Activated gamma-delta T cell (primary cell): Measurements from ENCODE around the gene KRT73.

Experiments used
- DNase-seq: peaks from one replicate; lab custom pipeline; 2025; lab: John Stamatoyannopoulos, UW

KRT73 gene

DNA sequence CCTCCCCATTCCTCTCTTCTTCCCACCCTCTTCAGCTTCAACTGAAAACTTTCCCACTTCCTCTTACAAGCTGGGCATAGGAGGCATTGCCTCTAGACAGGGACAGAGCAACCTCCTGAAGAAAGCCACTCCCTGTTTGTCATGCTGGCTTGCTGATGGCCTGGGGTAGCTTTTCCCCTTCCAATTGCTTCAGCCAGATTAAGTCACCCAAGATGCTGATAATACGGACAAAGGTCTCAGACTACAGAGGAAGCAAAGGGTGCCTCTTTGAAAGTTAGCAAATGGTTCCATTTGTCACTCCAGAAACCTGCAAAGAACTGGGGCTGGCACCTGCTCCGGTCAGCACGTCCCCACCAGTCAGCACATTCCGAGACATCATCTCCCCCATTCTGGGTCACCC, 27.6 kb upstream of the KRT73 start:
- no peak for DNase-seq

DNA sequence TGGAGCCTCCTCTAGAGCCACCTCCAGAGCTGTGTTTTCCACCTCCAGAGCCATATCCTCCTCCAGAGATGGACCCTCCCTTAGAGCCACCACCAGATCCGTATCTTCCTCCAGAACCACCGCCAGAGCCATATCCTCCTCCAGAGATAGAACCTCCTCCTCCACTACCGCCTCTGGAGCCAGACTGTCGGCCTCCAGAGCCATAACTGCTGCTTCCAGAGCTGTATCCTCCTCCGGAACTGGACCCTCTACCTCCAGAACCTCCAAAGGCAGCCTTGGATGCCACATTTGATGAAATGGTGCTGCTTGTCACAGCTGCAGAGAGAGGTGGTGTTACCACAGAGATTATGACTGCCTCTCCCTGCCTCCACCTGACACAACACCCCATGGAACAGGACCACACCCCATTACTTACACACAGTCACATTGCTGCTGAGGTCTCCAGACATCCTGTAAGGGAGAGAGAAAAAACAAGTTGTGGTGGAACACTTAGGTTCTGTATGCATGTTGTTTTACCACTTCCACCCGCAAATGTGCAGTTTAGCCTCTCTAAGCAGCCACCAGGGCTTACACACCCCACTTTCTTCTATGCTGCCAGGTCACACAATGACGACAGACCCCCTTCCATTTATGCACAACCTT, 26.9 kb upstream of the KRT73 start:
- DNase-seq, result no peak

DNA sequence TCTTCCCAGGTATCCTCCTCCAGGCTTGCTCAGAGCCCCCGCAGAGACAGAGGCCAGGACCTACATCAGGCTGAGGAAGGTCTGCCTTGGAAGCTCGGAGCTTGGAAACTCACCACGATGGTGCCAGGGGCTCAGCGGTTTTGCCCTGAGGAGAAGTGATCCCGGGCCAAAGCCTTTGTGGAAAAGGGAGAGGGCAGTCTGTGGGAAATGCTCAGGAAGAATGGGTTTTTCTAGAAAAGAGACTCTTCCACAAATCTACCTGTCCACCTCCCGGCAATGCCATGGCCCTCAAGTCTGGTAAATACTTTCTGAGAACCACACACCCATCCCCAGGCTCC, 25.7 kb upstream of the KRT73 start:
- DNase-seq, result no peak

- no peak for DNase-seq
Observed at GRCh38 chr12:52643233-52644077, 25.1 kb upstream of the KRT73 start.

DNA sequence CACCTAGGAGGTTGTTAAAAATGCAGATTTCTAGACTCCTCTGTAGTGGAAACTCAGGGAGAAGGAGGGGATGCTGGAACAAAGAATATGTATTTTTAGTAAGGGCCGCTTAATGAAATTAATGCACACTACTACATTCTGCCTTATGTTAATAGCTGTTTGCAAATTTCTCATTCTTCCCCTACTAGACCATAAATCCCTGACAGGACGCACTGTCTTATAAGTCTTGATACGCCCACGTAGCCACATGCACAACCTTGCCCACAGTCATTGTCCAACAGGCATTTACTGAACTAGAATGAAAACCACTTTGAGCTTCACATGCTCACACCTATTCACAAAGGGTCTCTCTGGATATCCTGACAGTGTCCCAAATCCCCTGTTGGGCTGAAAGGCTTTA, 23.1 kb upstream of the KRT73 start:
- no peak for DNase-seq

DNA sequence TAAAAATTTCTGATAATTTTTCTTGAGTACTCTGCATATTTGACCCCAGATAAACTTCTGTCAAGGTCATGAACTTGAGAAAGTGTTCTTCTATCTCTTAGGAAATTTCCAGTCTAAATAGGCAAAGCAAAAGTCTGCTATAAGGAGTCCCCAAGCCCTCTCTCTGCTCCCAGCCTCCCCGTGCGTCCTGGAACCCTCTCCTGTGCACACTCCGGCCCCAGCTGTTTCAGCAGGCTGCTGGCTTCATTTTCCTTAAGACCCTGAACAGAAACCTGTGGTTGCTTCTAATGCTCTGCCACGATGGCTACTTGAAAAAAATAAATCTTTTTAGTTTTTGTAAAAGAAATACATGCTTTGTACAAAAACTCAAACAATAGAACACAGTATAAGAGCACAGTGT, 18.9 kb upstream of the KRT73 start:
- no peak for DNase-seq

DNA sequence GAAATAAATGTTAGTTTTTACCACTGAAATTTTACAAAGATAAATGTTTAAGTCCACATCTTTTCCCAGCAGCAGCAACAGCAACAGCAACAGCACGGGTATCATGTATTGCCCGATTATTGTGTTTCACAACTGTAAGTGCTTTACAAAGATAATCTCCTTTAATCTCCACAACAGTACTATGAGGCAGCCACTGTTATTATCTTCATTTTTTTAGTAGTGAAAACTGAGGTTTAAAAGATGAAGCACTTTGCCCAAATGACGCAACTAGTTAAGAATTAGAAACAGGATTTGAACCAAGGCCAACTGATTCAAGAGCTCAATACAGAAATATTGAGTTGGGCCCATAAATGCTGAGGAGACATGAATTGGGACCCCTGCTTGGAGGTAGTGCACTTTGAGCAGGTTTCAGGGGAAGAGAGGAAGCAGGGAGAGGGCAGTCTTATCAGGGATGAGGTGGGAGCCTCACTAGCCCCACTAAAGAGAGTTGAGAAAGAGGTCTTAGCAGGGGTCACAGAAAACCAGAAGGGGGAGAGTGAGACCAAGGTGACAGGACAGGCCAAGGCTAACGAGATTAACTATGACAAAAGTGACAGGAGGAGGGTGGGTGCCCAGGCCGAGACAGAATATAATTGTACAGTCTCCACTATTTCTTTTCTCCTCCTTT, 18.4 kb upstream of the KRT73 start:
- no peak for DNase-seq

DNA sequence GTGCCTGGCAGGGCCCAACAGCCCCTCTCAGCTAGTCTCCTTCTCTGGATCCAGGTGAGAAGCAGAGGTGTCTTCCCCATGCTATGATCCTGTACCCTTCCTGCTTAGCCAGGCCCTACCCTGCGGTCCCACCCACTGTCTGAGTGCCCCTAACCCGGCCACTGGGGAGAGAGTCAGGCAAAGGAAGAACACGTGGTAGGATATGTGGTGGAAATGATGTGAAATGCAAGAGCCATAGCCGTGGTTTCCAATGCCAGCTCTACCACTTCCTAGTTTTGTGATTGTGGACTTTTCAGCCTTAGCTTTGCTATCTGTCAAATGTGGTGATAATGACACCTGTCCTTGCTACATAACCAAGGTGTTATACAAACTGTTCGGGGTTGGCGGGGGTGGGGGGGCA, 17.8 kb upstream of the KRT73 start:
- DNase-seq, result no peak

DNA sequence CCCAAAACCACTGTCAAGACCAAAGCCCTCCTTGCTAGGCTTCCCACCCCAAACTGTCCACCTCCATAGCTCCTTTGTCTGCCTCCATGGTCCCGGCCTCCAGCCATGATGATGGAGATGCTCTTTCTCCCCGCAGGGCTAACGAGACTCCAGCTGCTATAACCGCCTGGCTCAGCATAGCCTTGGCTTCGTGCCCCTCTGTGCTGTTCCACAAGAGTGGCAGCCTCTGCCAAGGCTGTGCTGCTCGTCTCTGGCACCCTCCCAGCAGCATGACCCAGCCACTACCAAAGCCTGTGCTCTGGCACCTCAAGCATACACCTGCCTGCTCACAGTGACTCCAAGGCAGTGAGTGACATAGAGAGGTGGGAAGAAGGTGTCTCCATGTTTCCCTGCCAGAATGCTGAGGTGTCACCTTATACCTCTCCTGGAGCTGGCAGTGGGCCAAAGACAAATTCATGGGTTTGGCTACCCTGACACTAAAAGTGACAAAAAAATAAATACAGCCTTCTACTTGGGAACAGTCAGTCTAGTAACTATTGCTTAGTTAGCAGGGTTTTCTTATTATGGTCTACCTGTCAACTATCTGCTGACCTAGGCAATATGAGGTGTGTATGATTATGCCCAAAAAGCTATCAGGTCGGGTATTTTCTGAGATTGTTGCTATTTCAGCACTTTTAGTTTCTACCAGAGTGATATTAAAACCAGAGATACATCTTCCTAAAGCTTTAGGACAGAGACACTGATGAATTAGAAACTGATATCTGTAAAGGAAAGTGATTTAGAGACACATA, 16.1 kb upstream of the KRT73 start:
- no peak for DNase-seq

DNA sequence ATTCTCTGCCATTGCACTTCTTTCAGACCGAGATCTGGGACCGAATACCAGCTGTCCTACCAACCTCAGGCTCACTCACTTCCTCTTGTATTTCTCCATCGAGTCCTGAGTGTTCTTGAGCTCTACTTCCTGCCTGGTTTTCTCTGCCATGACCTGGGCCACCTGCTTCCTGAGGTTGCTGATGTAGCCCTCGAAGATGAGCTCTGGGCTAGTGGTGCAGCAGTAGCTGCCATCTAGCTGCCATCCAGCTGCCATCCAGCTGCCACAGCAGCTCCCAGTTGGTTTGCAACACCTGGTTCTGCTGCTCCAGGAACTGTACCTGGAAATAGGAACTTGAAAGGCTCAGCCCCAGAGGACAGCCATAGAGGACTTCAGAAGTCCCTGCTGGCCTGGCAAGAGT, 15.0 kb upstream of the KRT73 start:
- no peak for DNase-seq

DNA sequence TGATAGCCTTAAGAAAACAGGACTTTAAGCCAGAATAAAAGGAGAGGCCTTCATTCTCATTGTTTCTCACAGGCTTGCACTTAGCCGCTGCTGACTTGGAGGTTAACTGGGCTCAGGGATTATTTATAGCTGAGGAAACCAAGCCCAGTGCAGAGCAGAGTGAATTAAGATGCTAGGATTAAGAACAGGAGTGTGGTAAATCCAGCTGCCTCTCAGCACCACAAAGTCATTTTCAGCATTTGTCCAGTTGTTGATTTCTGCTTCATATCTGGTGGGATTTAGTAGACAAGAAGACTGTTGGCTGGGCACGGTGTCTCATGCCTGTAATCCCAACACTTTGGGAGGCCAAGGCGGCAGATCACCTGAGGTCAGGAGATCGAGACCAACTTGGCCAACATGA, 14.3 kb upstream of the KRT73 start:
- no peak for DNase-seq

- DNase-seq, result no peak
Observed at GRCh38 chr12:52631676-52632459, 13.5 kb upstream of the KRT73 start.

GRCh38 chr12:52631264-52631663, 12.9 kb upstream of the KRT73 start:
- no peak for DNase-seq

DNA sequence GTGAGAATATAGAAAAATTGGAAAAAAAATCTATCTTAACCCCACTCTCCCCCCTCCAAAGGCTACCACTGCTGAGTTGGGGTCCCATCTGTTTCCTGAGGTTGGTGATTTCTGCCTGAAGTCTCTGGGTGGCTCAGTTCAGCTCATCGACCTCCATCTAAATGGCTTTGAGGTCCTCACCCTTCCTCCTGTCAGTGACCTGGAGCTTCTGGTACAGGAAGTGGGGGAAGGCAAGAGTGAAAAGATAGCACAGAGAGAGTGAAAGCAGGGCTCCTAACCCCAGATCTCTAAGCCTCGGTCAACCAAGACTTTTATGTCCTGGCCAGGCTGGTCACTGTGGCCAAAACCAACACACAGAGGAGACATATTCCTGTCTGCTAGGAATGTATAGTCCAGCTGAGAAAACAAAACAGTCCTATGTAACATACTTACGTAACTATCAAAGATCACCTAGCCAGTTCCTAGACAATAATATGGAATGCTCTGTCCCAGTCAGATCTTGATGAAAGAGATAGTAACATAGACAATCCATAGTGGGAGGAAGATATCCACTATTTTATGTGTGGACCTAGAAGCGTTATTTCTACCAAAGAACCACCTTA, 12.3 kb upstream of the KRT73 start:
- no peak for DNase-seq

- no peak for DNase-seq
Observed at GRCh38 chr12:52630008-52630500, 11.7 kb upstream of the KRT73 start.

DNA sequence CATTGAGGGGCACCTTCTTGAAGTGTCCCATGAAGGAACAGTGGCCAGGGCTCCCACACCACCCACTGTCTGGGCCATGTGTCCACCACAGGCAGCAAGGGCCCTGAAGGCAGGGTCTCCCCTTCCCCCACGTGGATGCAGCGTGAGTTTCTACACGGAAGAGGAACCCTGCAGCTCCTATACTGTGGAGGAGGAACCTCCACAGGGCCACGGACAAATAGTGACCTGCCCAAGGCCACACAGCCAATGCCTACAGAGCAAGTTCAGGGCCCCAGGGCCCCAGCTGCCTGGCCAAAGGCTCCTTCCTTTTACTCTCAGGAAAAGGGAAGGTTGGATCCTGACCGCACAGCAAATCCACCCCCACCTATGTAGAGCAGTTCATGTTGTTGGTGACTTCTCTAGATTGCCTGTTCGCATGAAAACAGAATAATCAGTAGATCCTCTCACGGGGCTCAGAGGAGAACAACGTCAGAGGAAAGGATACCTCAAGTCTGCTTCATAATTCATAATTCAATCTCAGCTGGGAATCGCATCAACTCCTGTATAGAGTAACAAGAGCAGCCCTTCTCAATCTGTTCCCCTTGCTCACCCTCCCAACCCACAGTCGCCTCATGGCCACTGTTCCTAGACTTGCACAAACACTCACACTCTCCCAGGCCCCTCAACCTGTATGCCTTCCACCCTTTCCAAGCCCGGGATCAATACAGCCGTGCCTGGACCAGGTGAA, 11.1 kb upstream of the KRT73 start:
- no peak for DNase-seq

- no peak for DNase-seq
Observed at GRCh38 chr12:52628841-52629240, 10.5 kb upstream of the KRT73 start.

DNA sequence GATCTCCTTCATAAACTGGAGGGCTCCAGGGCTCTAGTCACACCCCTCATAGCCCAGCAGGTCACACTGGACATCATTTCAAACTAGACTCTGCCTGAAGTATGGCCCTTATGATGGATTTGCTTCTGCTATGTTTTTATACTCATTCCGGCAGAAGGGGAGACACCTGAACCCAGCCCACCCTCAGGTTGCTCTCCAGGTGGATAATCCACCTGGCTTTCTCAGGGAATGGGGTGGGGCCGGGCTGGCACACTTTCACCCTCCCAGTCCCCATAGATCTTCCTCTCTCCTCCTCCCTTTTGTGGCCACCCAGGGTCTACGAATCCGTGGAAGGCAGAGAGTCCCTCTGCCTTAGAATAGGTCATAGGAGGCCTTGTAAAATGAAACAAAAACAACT, 9.8 kb upstream of the KRT73 start:
- DNase-seq, result no peak

- DNase-seq, result no peak
Observed at GRCh38 chr12:52627395-52628110, 9.2 kb upstream of the KRT73 start.

GRCh38 chr12:52622349-52622748, 4.0 kb upstream of the KRT73 start:
- DNase-seq, result no peak
